Measurements from ENCODE around the gene SSMEM1.

Gene SSMEM1

GRCh38 chr7:130263130-130263529 is 55.5 kb downstream of the SSMEM1 start:
- WGBS (ENCODE audit: insufficient coverage), result 38% methylated on average over 2 of the region's 2 CpGs
- no peaks in the 10 kb centered on the region for H3K27me3 ChIP-seq (replicated peaks in 2 of 5; ENCODE audit: control insufficient read depth in 4 of 5, insufficient read depth in 5 of 5, low read length in 4 of 5)
- ChIA-PET POLR2A (no interaction called here), CTCF (no interaction called here)
- H3K36me3 ChIP-seq (ENCODE audit: control insufficient read depth in 4 of 4, insufficient read depth in 4 of 4, low read length in 3 of 4), result no peaks in the 10 kb centered on the region
- peaks cover 0 to 17% (median 2%) of the 10 kb centered on the region in 4 experiments for H3K4me1 ChIP-seq (ENCODE audit: control extremely low read depth in 1 of 4, control insufficient read depth in 4 of 4, insufficient read depth in 4 of 4, low read length in 3 of 4)
- H3K9me3 ChIP-seq (ENCODE audit: control extremely low read depth in 1 of 5, control insufficient read depth in 4 of 5, insufficient read depth in 2 of 5, low read depth in 1 of 5, low read length in 4 of 5), result peaks cover 0 to 31% (median 8%) of the 10 kb centered on the region in 5 experiments
- H3K4me3 ChIP-seq (ENCODE audit: control insufficient read depth in 1 of 7, extremely low read depth in 1 of 7, insufficient read depth in 4 of 7, low read depth in 2 of 7, low read length in 6 of 7), result no peak overlapping the region
- DNase-seq, result no peak
- H3K27ac ChIP-seq (ENCODE audit: insufficient read depth in 1 of 2, low read depth in 1 of 2, low read length in 2 of 2, poor library complexity in 1 of 2, severe bottlenecking in 2 of 2), result no peak overlapping the region
